HEK293 (cell line): ENCODE data around the gene P2RY6.
A peak's percentile ranks its signal among the peaks of the same experiment; 100 is the strongest.

Experiments used
- CTCF ChIA-PET: fragments of 350-600 bp; formaldehyde crosslinking; extraction: SDS; loops from one replicate; lab custom pipeline; 2021; ENCODE audit warnings: antibody characterized with exemption; lab: Yijun Ruan, JAX
- POLR2A ChIA-PET: fragments of 300-600 bp; formaldehyde crosslinking; extraction: SDS; loops from one replicate; lab custom pipeline; 2020; ENCODE audit warnings: antibody characterized with exemption, inconsistent platforms; lab: Yijun Ruan, JAX
- H3K27ac ChIP-seq: fragments of 200-500 bp; sonication (Bioruptor generic); 2 replicates; pipeline ENCODE4 v1.5.1; 2014; ENCODE audit warnings: low read depth, low read length, control low read depth, inconsistent platforms; ENCODE audit errors: extremely low read depth
- H3K36me3 ChIP-seq, 2 experiments: fragments of 200-500 bp in 1 of 2; sonication (Bioruptor generic) in 1 of 2; 1 replicate in 1 of 2; 2 replicates in 1 of 2; pipeline ENCODE4 v1.5.1; 2014 to 2017; ENCODE audit warnings: inconsistent platforms in 2 of 2, low read length in 2 of 2; ENCODE audit not compliant: control insufficient read depth in 2 of 2, insufficient read depth in 1 of 2
- H3K4me1 ChIP-seq: fragments of 200-500 bp; sonication (Bioruptor generic); 2 replicates; pipeline ENCODE4 v1.5.1; 2014; ENCODE audit warnings: mild to moderate bottlenecking, low read length, inconsistent platforms; ENCODE audit not compliant: control insufficient read depth, insufficient read depth
- H3K4me3 ChIP-seq: 2 replicates; pipeline ENCODE4 v1.5.1; 2011; ENCODE audit warnings: low read depth, mild to moderate bottlenecking, control low read depth, low read length, moderate library complexity
- H3K9me3 ChIP-seq: fragments of 200-500 bp; sonication (Bioruptor generic); 2 replicates; pipeline ENCODE4 v1.5.1; 2014; ENCODE audit warnings: low read depth, low read length, inconsistent platforms; ENCODE audit not compliant: control insufficient read depth, insufficient read depth
- ATF2 ChIP-seq: fragments of 450-650 bp; formaldehyde crosslinking; IDR thresholded peaks from 2 replicates; pipeline ENCODE4 v1.5.1; 2016; ENCODE audit warnings: missing biosample characterization, missing genetic modification characterization, low read depth
- FEZF1 ChIP-seq: fragments of 450-650 bp; formaldehyde crosslinking; IDR thresholded peaks from 2 replicates; pipeline ENCODE4 v1.5.1; 2016; ENCODE audit warnings: missing biosample characterization, missing genetic modification characterization
- HOXA7 ChIP-seq: sonication (generic); formaldehyde crosslinking; IDR thresholded peaks from 2 replicates; pipeline ENCODE4 v1.8.1; 2022; ENCODE audit warnings: missing genetic modification reagents, borderline replicate concordance
- KLF1 ChIP-seq: fragments of 450-650 bp; formaldehyde crosslinking; IDR thresholded peaks from 2 replicates; pipeline ENCODE4 v1.5.1; 2016; ENCODE audit warnings: missing biosample characterization, missing genetic modification characterization
- MEIS1 ChIP-seq: sonication (generic); formaldehyde crosslinking; IDR thresholded peaks from 2 replicates; pipeline ENCODE4 v1.8.1; 2022; ENCODE audit warnings: missing genetic modification reagents, mild to moderate bottlenecking, borderline replicate concordance
- SALL2 ChIP-seq: fragments of 450-650 bp; formaldehyde crosslinking; IDR thresholded peaks from 2 replicates; pipeline ENCODE4 v1.5.0; 2017; ENCODE audit warnings: missing biosample characterization, mild to moderate bottlenecking, missing genetic modification characterization, borderline replicate concordance
- YY1 ChIP-seq: fragments of 450-650 bp; formaldehyde crosslinking; IDR thresholded peaks from 2 replicates; pipeline ENCODE4 v1.5.1; 2018; ENCODE audit warnings: missing biosample characterization, missing genetic modification characterization
- ZNF157 ChIP-seq: fragments of 450-650 bp; formaldehyde crosslinking; IDR thresholded peaks from 2 replicates; pipeline ENCODE4 v1.5.1; 2016; ENCODE audit warnings: missing biosample characterization, missing genetic modification characterization
- ZNF274 ChIP-seq, 2 experiments: fragments of 200-500 bp in 1 of 2; fragments of 450-650 bp in 1 of 2; sonication (Bioruptor generic) in 1 of 2; formaldehyde crosslinking in 1 of 2; IDR thresholded peaks; 2 replicates each; pipeline versions ENCODE4 v1.5.1 to v1.6.1; 2014 to 2016; ENCODE audit warnings: borderline replicate concordance in 1 of 2, inconsistent platforms in 1 of 2, low read length in 1 of 2, missing biosample characterization in 1 of 2, missing genetic modification characterization in 1 of 2
- ZNF404 ChIP-seq: fragments of 450-650 bp; formaldehyde crosslinking; IDR thresholded peaks from 2 replicates; pipeline ENCODE4 v1.5.1; 2017; ENCODE audit warnings: missing biosample characterization, missing genetic modification characterization
- ZNF777 ChIP-seq: fragments of 450-650 bp; formaldehyde crosslinking; IDR thresholded peaks from 2 replicates; pipeline ENCODE4 v1.5.1; 2017; ENCODE audit warnings: missing biosample characterization, missing genetic modification characterization, borderline replicate concordance
- TF ChIP-seq, protein P1 (sequence below): fragments of 450-650 bp; formaldehyde crosslinking; IDR thresholded peaks from 2 replicates; pipeline ENCODE4 v1.5.1; 2017; ENCODE audit warnings: missing biosample characterization, missing genetic modification characterization

The P2RY6 gene

GRCh38 chr11:73228268-73229134, 43.6 kb upstream of the P2RY6 start:
- POLR2A ChIA-PET, result no interaction called here
- Histone ChIP-seq H3K4me3 (no peak overlapping the region), H3K9me3 (no peaks in the 10 kb centered on the region), H3K27ac (no peak overlapping the region), H3K4me1 (no peaks in the 10 kb centered on the region), H3K36me3 (no peaks in the 10 kb centered on the region)
- CTCF ChIA-PET, result interaction anchor here (0.9 to 1.2 kb wide), 2 partner anchors 43 to 50 kb away, joined by 3 to 6 read pairs; no protein-coding TSS in a partner anchor
- TF ChIP-seq ATF2, result no peak
- TF ChIP-seq, all 188 proteins: peak for 0

- Histone ChIP-seq H3K4me3 (no peak overlapping the region), H3K36me3 (no peaks in the 10 kb centered on the region), H3K4me1 (no peaks in the 10 kb centered on the region), H3K9me3 (no peaks in the 10 kb centered on the region), H3K27ac (no peak overlapping the region)
- POLR2A ChIA-PET, result no interaction called here
- CTCF ChIA-PET, result no interaction called here
- TF ChIP-seq ZNF777 (tag by site-specific recombination) (no peak), KLF1 (tag by site-specific recombination) (0 out of 2 replicates have a peak, but pooled peaks have one; percentile 21)
Measured at GRCh38 chr11:73229321-73229895, 42.7 kb upstream of the P2RY6 start.

- CTCF ChIA-PET, result interaction anchor here (0.6 kb wide), 1 partner anchor 11 kb away, joined by 4 read pairs; no protein-coding TSS in a partner anchor
- POLR2A ChIA-PET, result no interaction called here
- Histone ChIP-seq H3K27ac (no peak overlapping the region), H3K4me3 (no peak overlapping the region), H3K4me1 (no peaks in the 10 kb centered on the region), H3K36me3 (no peaks in the 10 kb centered on the region), H3K9me3 (no peaks in the 10 kb centered on the region)
- TF ChIP-seq HOXA7 (CRISPR knock-in tag) (no peak), ZNF157 (tag by site-specific recombination) (no peak), ZNF274 (IDR thresholded peaks at IDR 0.05; ENCODE audit: low read length) (no peak), ZNF274 (tag by site-specific recombination; IDR thresholded peaks at IDR 0.05; ENCODE audit: borderline replicate concordance) (no peak), YY1 (tag by site-specific recombination) (no peak), ZNF404 (no peak), MEIS1 (no peak), SALL2 (tag by site-specific recombination) (no peak), FEZF1 (tag by site-specific recombination) (no peak)
- TF ChIP-seq, protein P1, sequence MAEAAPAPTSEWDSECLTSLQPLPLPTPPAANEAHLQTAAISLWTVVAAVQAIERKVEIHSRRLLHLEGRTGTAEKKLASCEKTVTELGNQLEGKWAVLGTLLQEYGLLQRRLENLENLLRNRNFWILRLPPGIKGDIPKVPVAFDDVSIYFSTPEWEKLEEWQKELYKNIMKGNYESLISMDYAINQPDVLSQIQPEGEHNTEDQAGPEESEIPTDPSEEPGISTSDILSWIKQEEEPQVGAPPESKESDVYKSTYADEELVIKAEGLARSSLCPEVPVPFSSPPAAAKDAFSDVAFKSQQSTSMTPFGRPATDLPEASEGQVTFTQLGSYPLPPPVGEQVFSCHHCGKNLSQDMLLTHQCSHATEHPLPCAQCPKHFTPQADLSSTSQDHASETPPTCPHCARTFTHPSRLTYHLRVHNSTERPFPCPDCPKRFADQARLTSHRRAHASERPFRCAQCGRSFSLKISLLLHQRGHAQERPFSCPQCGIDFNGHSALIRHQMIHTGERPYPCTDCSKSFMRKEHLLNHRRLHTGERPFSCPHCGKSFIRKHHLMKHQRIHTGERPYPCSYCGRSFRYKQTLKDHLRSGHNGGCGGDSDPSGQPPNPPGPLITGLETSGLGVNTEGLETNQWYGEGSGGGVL (tag by site-specific recombination), result no peak
Measured at GRCh38 chr11:73229896-73230875, 42.0 kb upstream of the P2RY6 start.
